Caco-2 (cell line): Measurements from ENCODE around the gene TXNL4A. TPM values are rescaled to one million over a fixed set of nuclear protein-coding genes. Genes with fewer than 3 reads are reported as not detected.
A peak's percentile ranks its signal among the peaks of the same experiment; 100 is the strongest.

ENCODE experiments used
- BruUV-seq: library from RNA; stranded (reverse); fragments of 400-500 nt; replicated peaks from 2 replicates; lab custom pipeline; 2021; lab: Mats Ljungman, UMichigan
- CTCF ChIA-PET: fragments of 300-600 bp; sonication (Branson Sonifier 250); formaldehyde crosslinking; loops from one replicate; lab custom pipeline; 2022; ENCODE audit warnings: antibody characterized with exemption; lab: Charles Lee
- POLR2A ChIA-PET: fragments of 300-600 bp; sonication (Branson Sonifier 250); formaldehyde crosslinking; loops from one replicate; lab custom pipeline; 2022; ENCODE audit warnings: antibody characterized with exemption; lab: Charles Lee
- DNase-seq, 2 experiments: peaks; one replicate each; pipeline versions ENCODE4 v3.0.0 to v3.0.0-alpha.2; 2020 to 2022
- H3K27me3 ChIP-seq: replicated peaks from 2 replicates; pipeline ENCODE4 v1.6.0; 2011; ENCODE audit warnings: low read length; ENCODE audit not compliant: control insufficient read depth, insufficient read depth
- H3K36me3 ChIP-seq: 2 replicates; pipeline ENCODE4 v1.5.1; 2011; ENCODE audit warnings: low read length; ENCODE audit not compliant: control insufficient read depth, insufficient read depth
- H3K4me1 ChIP-seq: fragments of 250-450 bp; sonication (Bioruptor Pico); 2 replicates; pipeline ENCODE4 v1.5.1; 2020; ENCODE audit warnings: mild to moderate bottlenecking
- H3K4me3 ChIP-seq: 2 replicates; pipeline ENCODE4 v1.5.1; 2011; ENCODE audit warnings: low read depth, mild to moderate bottlenecking, control low read depth, low read length
- H3K9me3 ChIP-seq: fragments of 250-450 bp; sonication (Bioruptor Pico); 2 replicates; pipeline ENCODE4 v1.5.1; 2020; ENCODE audit warnings: mild to moderate bottlenecking, moderate library complexity
- H3K27ac Mint-ChIP-seq: one replicate; pipeline ENCODE4 v1.8.0; 2022; ENCODE audit warnings: mixed read lengths; ENCODE audit not compliant: unreplicated experiment
- H3K27me3 Mint-ChIP-seq: one replicate; pipeline ENCODE4 v1.8.0; 2022; ENCODE audit warnings: mixed read lengths; ENCODE audit not compliant: insufficient read depth, unreplicated experiment
- H3K36me3 Mint-ChIP-seq: one replicate; pipeline ENCODE4 v1.8.0; 2022; ENCODE audit warnings: mild to moderate bottlenecking, mixed read lengths; ENCODE audit not compliant: insufficient read depth, unreplicated experiment
- H3K4me1 Mint-ChIP-seq: one replicate; pipeline ENCODE4 v1.8.0; 2022; ENCODE audit warnings: low read depth, mixed read lengths; ENCODE audit not compliant: unreplicated experiment
- H3K4me3 Mint-ChIP-seq: one replicate; pipeline ENCODE4 v1.8.0; 2022; ENCODE audit warnings: mild to moderate bottlenecking, moderate library complexity, mixed read lengths; ENCODE audit not compliant: unreplicated experiment
- H3K9me3 Mint-ChIP-seq: one replicate; pipeline ENCODE4 v1.8.0; 2022; ENCODE audit warnings: mixed read lengths; ENCODE audit not compliant: unreplicated experiment
- intact Hi-C: fragments of 100-400 bp; cut with micrococcal nuclease; formaldehyde crosslinking; loops from one replicate; pipeline ENCODE4 v1.10.0; 2022; ENCODE audit not compliant: unreplicated experiment
- total RNA-seq: library from RNA; stranded (reverse); gene quantifications from 2 replicates; pipeline ENCODE4 v1.2.3, GENCODE V29; 2022
- TF ChIP-seq, protein P1 (sequence below), 2 experiments: fragments of 200-600 bp in 1 of 2; IDR thresholded peaks; 1 replicate in 1 of 2; 2 replicates in 1 of 2; pipeline versions ENCODE4 v1.5.1 to v1.8.0; 2011 to 2022; ENCODE audit warnings: antibody characterized with exemption in 1 of 2, control low read depth in 1 of 2, inconsistent platforms in 1 of 2, low read depth in 1 of 2, low read length in 1 of 2, mild to moderate bottlenecking in 1 of 2, moderate library complexity in 1 of 2; ENCODE audit not compliant: insufficient read depth in 1 of 2, severe bottlenecking in 1 of 2, unreplicated experiment in 1 of 2

The TXNL4A gene
- total RNA-seq, 1 experiment from 2014 or later = 83.3 TPM

DNA sequence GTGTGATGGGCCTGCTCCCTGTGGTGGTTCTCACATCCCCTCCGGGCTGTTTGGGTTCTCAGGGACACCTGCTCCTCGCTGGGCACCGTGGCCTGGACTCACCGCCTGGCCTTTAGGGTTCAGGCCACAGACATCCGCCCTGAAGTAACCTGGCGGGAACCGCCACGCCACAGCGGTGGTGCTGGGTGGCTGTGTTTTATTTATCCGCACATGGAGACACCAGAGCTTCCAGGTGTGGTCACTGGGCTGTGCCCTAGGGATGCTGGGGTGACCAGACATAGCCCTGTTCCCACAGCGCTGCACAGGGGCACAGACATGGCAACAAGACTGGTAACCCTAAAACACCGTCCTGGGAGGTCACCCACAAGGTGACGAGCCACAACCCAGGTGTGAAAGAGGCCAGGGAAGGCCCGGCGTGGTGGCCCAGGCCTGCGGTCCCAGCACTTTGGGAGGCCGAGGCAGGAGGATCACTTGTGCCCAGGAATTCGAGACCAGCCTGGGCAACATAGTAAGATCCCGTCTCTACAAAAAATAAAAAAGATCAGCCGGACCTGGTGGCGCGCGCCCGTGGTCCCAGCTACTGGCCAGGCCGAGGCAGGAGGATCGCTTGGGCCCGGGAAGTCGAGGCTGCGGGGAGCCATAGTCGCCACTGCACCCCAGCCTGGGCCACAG, 24.6 kb downstream of the TXNL4A start:
- H3K4me3 Mint-ChIP-seq = peak overlapping the region; percentile 7
- H3K4me3 ChIP-seq = peak overlapping the region; percentile 67
- H3K4me1 ChIP-seq = peaks cover 7% of the 10 kb centered on the region; the same call in 1 of the 2 replicates
- H3K4me1 Mint-ChIP-seq = peaks cover 7% of the 10 kb centered on the region
- no peaks in the 10 kb centered on the region for H3K9me3 Mint-ChIP-seq
- no peaks in the 10 kb centered on the region for H3K27me3 Mint-ChIP-seq
- no peaks in the 10 kb centered on the region for H3K27me3 ChIP-seq
- DNase-seq = no peak
- no peaks in the 10 kb centered on the region for H3K36me3 ChIP-seq
- H3K27ac Mint-ChIP-seq = no peak overlapping the region
- no peaks in the 10 kb centered on the region for H3K9me3 ChIP-seq
- TF ChIP-seq, protein P1, sequence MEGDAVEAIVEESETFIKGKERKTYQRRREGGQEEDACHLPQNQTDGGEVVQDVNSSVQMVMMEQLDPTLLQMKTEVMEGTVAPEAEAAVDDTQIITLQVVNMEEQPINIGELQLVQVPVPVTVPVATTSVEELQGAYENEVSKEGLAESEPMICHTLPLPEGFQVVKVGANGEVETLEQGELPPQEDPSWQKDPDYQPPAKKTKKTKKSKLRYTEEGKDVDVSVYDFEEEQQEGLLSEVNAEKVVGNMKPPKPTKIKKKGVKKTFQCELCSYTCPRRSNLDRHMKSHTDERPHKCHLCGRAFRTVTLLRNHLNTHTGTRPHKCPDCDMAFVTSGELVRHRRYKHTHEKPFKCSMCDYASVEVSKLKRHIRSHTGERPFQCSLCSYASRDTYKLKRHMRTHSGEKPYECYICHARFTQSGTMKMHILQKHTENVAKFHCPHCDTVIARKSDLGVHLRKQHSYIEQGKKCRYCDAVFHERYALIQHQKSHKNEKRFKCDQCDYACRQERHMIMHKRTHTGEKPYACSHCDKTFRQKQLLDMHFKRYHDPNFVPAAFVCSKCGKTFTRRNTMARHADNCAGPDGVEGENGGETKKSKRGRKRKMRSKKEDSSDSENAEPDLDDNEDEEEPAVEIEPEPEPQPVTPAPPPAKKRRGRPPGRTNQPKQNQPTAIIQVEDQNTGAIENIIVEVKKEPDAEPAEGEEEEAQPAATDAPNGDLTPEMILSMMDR (IDR thresholded peaks at IDR 0.05; ENCODE audit: insufficient read depth in 1 of 2, low read depth in 1 of 2, low read length in 1 of 2, severe bottlenecking in 1 of 2, unreplicated experiment in 1 of 2) = no peak
- POLR2A ChIA-PET = interaction anchor here (1.0 kb wide), 1 partner anchor 184 kb away, joined by 4 read pairs; no protein-coding TSS in a partner anchor
- CTCF ChIA-PET = no interaction called here
- peaks cover 25% of the 10 kb centered on the region for H3K36me3 Mint-ChIP-seq
- intact Hi-C loops = loop anchor here (10.0 kb wide), 1 partner anchor 289 kb away; the partner anchor contains the start of gene CTDP1
- BruUV-seq = no TSS peak

- Mint-ChIP-seq H3K27me3 (no peaks in the 10 kb centered on the region), H3K36me3 (peaks cover 19% of the 10 kb centered on the region)
Observed at GRCh38 chr18:79962835-79963657, 25.3 kb downstream of the TXNL4A start.

GRCh38 chr18:79962311-79962710, 26.1 kb downstream of the TXNL4A start:
- H3K4me1 Mint-ChIP-seq = peaks cover 7% of the 10 kb centered on the region
- no TSS peak for BruUV-seq
- H3K36me3 Mint-ChIP-seq = peaks cover 16% of the 10 kb centered on the region
- H3K4me3 Mint-ChIP-seq = no peak overlapping the region
- peaks cover 7% of the 10 kb centered on the region; the same call in 1 of the 2 replicates for H3K4me1 ChIP-seq
- H3K27ac Mint-ChIP-seq = no peak overlapping the region
- intact Hi-C loops = loop anchor here (10.0 kb wide), 1 partner anchor 288 kb away; the partner anchor contains the start of gene CTDP1
- ChIA-PET CTCF (no interaction called here), POLR2A (no interaction called here)
- H3K27me3 Mint-ChIP-seq = no peaks in the 10 kb centered on the region
- H3K9me3 ChIP-seq = no peaks in the 10 kb centered on the region
- DNase-seq = peak in 1 of 2 experiments; percentile 28
- H3K27me3 ChIP-seq = no peaks in the 10 kb centered on the region
- no peaks in the 10 kb centered on the region for H3K36me3 ChIP-seq
- no peaks in the 10 kb centered on the region for H3K9me3 Mint-ChIP-seq
- no peak overlapping the region for H3K4me3 ChIP-seq
- TF ChIP-seq, protein P1 (IDR thresholded peaks at IDR 0.05; ENCODE audit: insufficient read depth in 1 of 2, low read depth in 1 of 2, low read length in 1 of 2, severe bottlenecking in 1 of 2, unreplicated experiment in 1 of 2) = no peak

More at GRCh38 chr18:79962835-79963657, 25.3 kb downstream of the TXNL4A start:
- Histone ChIP-seq H3K4me3 (no peak overlapping the region), H3K36me3 (no peaks in the 10 kb centered on the region), H3K27me3 (no peaks in the 10 kb centered on the region), H3K9me3 (no peaks in the 10 kb centered on the region), H3K4me1 (peaks cover 7% of the 10 kb centered on the region; the same call in 1 of the 2 replicates)
- POLR2A ChIA-PET = no interaction called here
- TF ChIP-seq, protein P1 (IDR thresholded peaks at IDR 0.05; ENCODE audit: insufficient read depth in 1 of 2, low read depth in 1 of 2, low read length in 1 of 2, severe bottlenecking in 1 of 2, unreplicated experiment in 1 of 2) = no peak
- CTCF ChIA-PET = no interaction called here
- Mint-ChIP-seq H3K9me3 (no peaks in the 10 kb centered on the region), H3K4me3 (no peak overlapping the region), H3K27ac (no peak overlapping the region), H3K4me1 (peaks cover 7% of the 10 kb centered on the region)
- intact Hi-C loops = loop anchor here (10.0 kb wide), 1 partner anchor 288 kb away; the partner anchor contains the start of gene CTDP1
- no peak for DNase-seq
- no TSS peak for BruUV-seq
